GM23248 (cell line): Measurements from ENCODE around the gene LRRC2. TPM values are rescaled to one million over a fixed set of nuclear protein-coding genes. Genes with fewer than 3 reads are reported as not detected.

ENCODE experiments used
- DNase-seq: peaks from one replicate; pipeline ENCODE4 v3.0.0-alpha.2; 2015
- H2AFZ ChIP-seq: fragments of 200-600 bp; sonication (generic); 2 replicates; pipeline ENCODE4 v1.6.1; 2016; ENCODE audit warnings: antibody characterized with exemption
- H3F3A ChIP-seq: fragments of 200-600 bp; sonication (generic); 2 replicates; pipeline ENCODE4 v1.6.1; 2016; ENCODE audit warnings: mild to moderate bottlenecking, antibody characterized with exemption, mixed run types; ENCODE audit not compliant: insufficient read depth
- H3K27ac ChIP-seq: fragments of 200-600 bp; sonication (generic); 2 replicates; pipeline ENCODE4 v1.5.1; 2016; ENCODE audit warnings: mild to moderate bottlenecking
- H3K27me3 ChIP-seq: fragments of 200-600 bp; sonication (generic); replicated peaks from 2 replicates; pipeline ENCODE4 v1.6.1; 2016; ENCODE audit warnings: mild to moderate bottlenecking; ENCODE audit not compliant: insufficient read depth
- H3K36me3 ChIP-seq: fragments of 200-600 bp; sonication (generic); 2 replicates; pipeline ENCODE4 v1.6.1; 2016; ENCODE audit warnings: low read depth, mild to moderate bottlenecking
- H3K4me1 ChIP-seq: fragments of 200-600 bp; sonication (generic); 2 replicates; pipeline ENCODE4 v1.6.1; 2016; ENCODE audit warnings: mild to moderate bottlenecking; ENCODE audit not compliant: insufficient read depth
- H3K4me2 ChIP-seq: fragments of 200-600 bp; sonication (generic); one replicate; pipeline ENCODE4 v1.6.1; 2016; ENCODE audit warnings: mild to moderate bottlenecking; ENCODE audit not compliant: unreplicated experiment
- H3K4me3 ChIP-seq: fragments of 200-600 bp; sonication (generic); 2 replicates; pipeline ENCODE4 v1.5.1; 2016; ENCODE audit warnings: mild to moderate bottlenecking
- H3K79me2 ChIP-seq: fragments of 200-600 bp; sonication (generic); 2 replicates; pipeline ENCODE4 v1.6.1; 2016; ENCODE audit warnings: mild to moderate bottlenecking; ENCODE audit not compliant: insufficient read depth
- H3K9ac ChIP-seq: fragments of 200-600 bp; sonication (generic); 2 replicates; pipeline ENCODE4 v1.6.1; 2016; ENCODE audit warnings: mild to moderate bottlenecking
- H3K9me2 ChIP-seq: fragments of 200-600 bp; sonication (generic); 2 replicates; pipeline ENCODE4 v1.6.1; 2016; ENCODE audit warnings: mixed run types, mild to moderate bottlenecking, moderate library complexity; ENCODE audit not compliant: insufficient read depth
- H3K9me3 ChIP-seq: fragments of 200-600 bp; sonication (generic); one replicate; pipeline ENCODE4 v1.6.1; 2017; ENCODE audit warnings: low read depth
- H4K20me1 ChIP-seq: fragments of 200-600 bp; sonication (generic); 2 replicates; pipeline ENCODE4 v1.6.0; 2016; ENCODE audit not compliant: insufficient read depth
- EZH2 ChIP-seq: fragments of 200-600 bp; sonication (generic); IDR thresholded peaks from 2 replicates; pipeline ENCODE4 v1.6.1; 2018; ENCODE audit warnings: antibody characterized with exemption, mild to moderate bottlenecking; ENCODE audit not compliant: insufficient read depth, poor library complexity, severe bottlenecking
- EZH2phosphoT487 ChIP-seq: fragments of 200-600 bp; sonication (generic); IDR thresholded peaks from 2 replicates; pipeline ENCODE4 v1.6.1; 2018; ENCODE audit warnings: antibody characterized with exemption, moderate library complexity, mild to moderate bottlenecking, low read depth; ENCODE audit not compliant: insufficient read depth
- WGBS, 2 experiments: methylation state at CpG; one replicate each; pipeline ENCODE4 v1.1.6; 2015 to 2017; ENCODE audit warnings: low lambda C conversion rate in 2 of 2, low coverage in 1 of 2; ENCODE audit errors: missing lambda C conversion rate in 2 of 2; 5-methylcytosine and 5-hydroxymethylcytosine counted together
- in situ Hi-C: fragments of 300-500 bp; cut with MboI; formaldehyde crosslinking; loops from 2 replicates; pipeline ENCODE4 v1.15.0; 2020
- polyA plus RNA-seq: library from polyadenylated mRNA; unstranded; fragments of >200 nt; fragmentation: Nextera tagmentation; extraction: Ambion mirVana; gene quantifications from 2 replicates; pipeline ENCODE4 v1.2.1, GENCODE V29; 2016
- total RNA-seq: library from RNA; depleted of rRNA; stranded (reverse); fragments of >200 nt; shearing (Covaris generic); gene quantifications from 2 replicates; pipeline ENCODE4 v1.2.3, GENCODE V29; 2014; rRNA removed

LRRC2 gene
- total and polyA plus RNA-seq, 2 experiments from 2014 or later = 10.8 to 16.7 TPM

- no peak for TF ChIP-seq EZH2
- TF ChIP-seq EZH2phosphoT487 = no peak
- no peaks in the 10 kb centered on the region for H3F3A ChIP-seq
- no peak overlapping the region for H3K27ac ChIP-seq
- no peaks in the 10 kb centered on the region for H3K9me2 ChIP-seq
- H3K9me3 ChIP-seq = no peaks in the 10 kb centered on the region
- H3K4me2 ChIP-seq = no peak overlapping the region
- no peak overlapping the region for H3K4me3 ChIP-seq
- no peaks in the 10 kb centered on the region for H3K36me3 ChIP-seq
- no peaks in the 10 kb centered on the region for H4K20me1 ChIP-seq
- H3K27me3 ChIP-seq = peaks cover 33% of the 10 kb centered on the region
- no peaks in the 10 kb centered on the region for H3K4me1 ChIP-seq
- in situ Hi-C loops = no loop called here
- DNase-seq = no peak
- 60 to 70% methylated on average over 6 of the region's 6 CpGs for WGBS, 2 experiments
- H2AFZ ChIP-seq = no peak overlapping the region
- H3K9ac ChIP-seq = no peak overlapping the region
- no peaks in the 10 kb centered on the region for H3K79me2 ChIP-seq
Observed at GRCh38 chr3:46468753-46469600, 97.1 kb downstream of the LRRC2 start.

- no peak overlapping the region for H3K27ac ChIP-seq
- H3K9ac ChIP-seq = no peak overlapping the region
- H3F3A ChIP-seq = no peaks in the 10 kb centered on the region
- in situ Hi-C loops = no loop called here
- H3K27me3 ChIP-seq = peaks cover 46% of the 10 kb centered on the region
- TF ChIP-seq EZH2phosphoT487 = no peak
- TF ChIP-seq EZH2 = no peak
- no peaks in the 10 kb centered on the region for H3K36me3 ChIP-seq
- no peak overlapping the region for H3K4me3 ChIP-seq
- DNase-seq = no peak
- WGBS, 2 experiments = 59 to 60% methylated on average over 4 of the region's 4 CpGs
- H3K79me2 ChIP-seq = no peaks in the 10 kb centered on the region
- H2AFZ ChIP-seq = no peak overlapping the region
- no peaks in the 10 kb centered on the region for H3K9me3 ChIP-seq
- H4K20me1 ChIP-seq = no peaks in the 10 kb centered on the region
- no peaks in the 10 kb centered on the region for H3K4me1 ChIP-seq
- H3K9me2 ChIP-seq = no peaks in the 10 kb centered on the region
- H3K4me2 ChIP-seq = no peak overlapping the region
Observed at GRCh38 chr3:46467562-46467961, 98.5 kb downstream of the LRRC2 start.

- Histone ChIP-seq H3K27me3 (peaks cover 50% of the 10 kb centered on the region), H4K20me1 (no peaks in the 10 kb centered on the region), H3K4me1 (no peaks in the 10 kb centered on the region), H3F3A (no peaks in the 10 kb centered on the region), H3K9me2 (no peaks in the 10 kb centered on the region), H3K4me3 (no peak overlapping the region), H3K9ac (no peak overlapping the region), H3K9me3 (no peaks in the 10 kb centered on the region), H3K36me3 (no peaks in the 10 kb centered on the region), H3K4me2 (no peak overlapping the region), H2AFZ (no peak overlapping the region), H3K27ac (no peak overlapping the region), H3K79me2 (no peaks in the 10 kb centered on the region)
- TF ChIP-seq EZH2phosphoT487 (no peak), EZH2 (no peak)
- WGBS, 2 experiments = 14 to 21% methylated on average over 1 of the region's 1 CpG
- no peak for DNase-seq
- in situ Hi-C loops = no loop called here
Observed at GRCh38 chr3:46466871-46467403, 99.2 kb downstream of the LRRC2 start.

- Histone ChIP-seq H3K4me1 (no peaks in the 10 kb centered on the region), H3K36me3 (no peaks in the 10 kb centered on the region), H3K4me2 (no peak overlapping the region), H3K9ac (no peak overlapping the region), H3F3A (no peaks in the 10 kb centered on the region), H3K27ac (no peak overlapping the region), H2AFZ (no peak overlapping the region), H3K9me2 (no peaks in the 10 kb centered on the region), H3K4me3 (no peak overlapping the region), H4K20me1 (no peaks in the 10 kb centered on the region), H3K79me2 (no peaks in the 10 kb centered on the region), H3K9me3 (no peaks in the 10 kb centered on the region), H3K27me3 (peaks cover 50% of the 10 kb centered on the region)
- no peak for DNase-seq
- TF ChIP-seq EZH2 (no peak), EZH2phosphoT487 (no peak)
- in situ Hi-C loops = no loop called here
Observed at GRCh38 chr3:46466273-46466672, 99.8 kb downstream of the LRRC2 start.

Other genes starting within 250 kb of the LRRC2 start
- gene CCR2, start 212.2 kb downstream of the LRRC2 start, total RNA-seq = not detected in 2 replicates
- gene CCR2, start 212.2 kb downstream of the LRRC2 start, polyA plus RNA-seq = not detected in 2 replicates
- not detected in 2 replicates for gene CCR5, start 195.4 kb downstream of the LRRC2 start, total RNA-seq
- not detected in 2 replicates for gene CCR5, start 195.4 kb downstream of the LRRC2 start, polyA plus RNA-seq
- gene CCRL2, start 159.0 kb downstream of the LRRC2 start, total RNA-seq = not detected in 2 replicates
- gene CCRL2, start 159.0 kb downstream of the LRRC2 start, polyA plus RNA-seq = not detected in 2 replicates
- not detected in 2 replicates for gene LTF, start 101.4 kb downstream of the LRRC2 start, total RNA-seq
- gene LTF, start 101.4 kb downstream of the LRRC2 start, polyA plus RNA-seq = not detected in 2 replicates
- not detected in 2 replicates for gene RTP3, start 68.3 kb downstream of the LRRC2 start, total RNA-seq
- not detected in 2 replicates for gene RTP3, start 68.3 kb downstream of the LRRC2 start, polyA plus RNA-seq
- not detected in 2 replicates for gene FAM240A, start 46.2 kb upstream of the LRRC2 start, total RNA-seq
- gene FAM240A, start 46.2 kb upstream of the LRRC2 start, polyA plus RNA-seq = not detected in 2 replicates
- gene ALS2CL, start 127.4 kb upstream of the LRRC2 start, total RNA-seq = 3.1 and 3.4 TPM in 2 replicates
- gene ALS2CL, start 127.4 kb upstream of the LRRC2 start, polyA plus RNA-seq = 1.2 and 2.0 TPM in 2 replicates
- gene TMIE, start 135.1 kb upstream of the LRRC2 start, total RNA-seq = 0.11 TPM in 1 of 2 replicates, not detected in the other
- gene TMIE, start 135.1 kb upstream of the LRRC2 start, polyA plus RNA-seq = 0.19 TPM in 1 of 2 replicates, not detected in the other
- gene PRSS50, start 151.6 kb upstream of the LRRC2 start, total RNA-seq = not detected in 2 replicates
- gene PRSS50, start 151.6 kb upstream of the LRRC2 start, polyA plus RNA-seq = not detected in 2 replicates